ENCODE data around the gene MROH2B. TPM values are rescaled to one million over a fixed set of nuclear protein-coding genes. Genes with fewer than 3 reads are reported as not detected.

MROH2B gene
- total RNA-seq, 6 donors from 2014 or later = not detected

DNA sequence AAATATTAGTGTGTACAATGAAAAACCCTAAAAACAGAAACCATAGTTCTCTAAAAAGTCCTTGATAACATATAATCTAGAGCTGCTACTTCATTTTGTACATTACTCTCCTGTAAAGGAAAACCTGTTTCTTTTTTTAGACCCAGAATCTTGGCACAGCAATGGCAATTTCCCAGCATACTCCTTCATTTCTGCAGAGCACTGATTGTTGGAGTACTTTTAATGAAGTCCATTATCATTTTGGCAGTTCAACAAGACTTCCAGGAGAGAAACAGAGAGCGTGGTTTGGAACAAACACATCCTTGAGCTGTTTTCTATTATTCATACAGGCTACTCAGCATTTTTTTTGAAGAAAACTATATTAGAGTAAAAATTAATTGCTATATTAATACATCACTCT, 22.7 kb upstream of the MROH2B start:
- DNase-seq (no peak), ATAC-seq (ENCODE audit: low FRiP score in 2 of 2) (no peak)
- Histone ChIP-seq H3K9me3 (peaks cover 0 to 3% (median 0%) of the 10 kb centered on the region in 4 donors), H3K4me3 (no peak overlapping the region), H3K27me3 (no peaks in the 10 kb centered on the region), H3K4me1 (no peaks in the 10 kb centered on the region), H3K27ac (no peak overlapping the region), H3K36me3 (no peaks in the 10 kb centered on the region)
- TF ChIP-seq EP300 (IDR thresholded peaks at IDR 0.05) = no peak
- no peak for TF ChIP-seq POLR2A (IDR thresholded peaks at IDR 0.05)
- TF ChIP-seq, protein P1, sequence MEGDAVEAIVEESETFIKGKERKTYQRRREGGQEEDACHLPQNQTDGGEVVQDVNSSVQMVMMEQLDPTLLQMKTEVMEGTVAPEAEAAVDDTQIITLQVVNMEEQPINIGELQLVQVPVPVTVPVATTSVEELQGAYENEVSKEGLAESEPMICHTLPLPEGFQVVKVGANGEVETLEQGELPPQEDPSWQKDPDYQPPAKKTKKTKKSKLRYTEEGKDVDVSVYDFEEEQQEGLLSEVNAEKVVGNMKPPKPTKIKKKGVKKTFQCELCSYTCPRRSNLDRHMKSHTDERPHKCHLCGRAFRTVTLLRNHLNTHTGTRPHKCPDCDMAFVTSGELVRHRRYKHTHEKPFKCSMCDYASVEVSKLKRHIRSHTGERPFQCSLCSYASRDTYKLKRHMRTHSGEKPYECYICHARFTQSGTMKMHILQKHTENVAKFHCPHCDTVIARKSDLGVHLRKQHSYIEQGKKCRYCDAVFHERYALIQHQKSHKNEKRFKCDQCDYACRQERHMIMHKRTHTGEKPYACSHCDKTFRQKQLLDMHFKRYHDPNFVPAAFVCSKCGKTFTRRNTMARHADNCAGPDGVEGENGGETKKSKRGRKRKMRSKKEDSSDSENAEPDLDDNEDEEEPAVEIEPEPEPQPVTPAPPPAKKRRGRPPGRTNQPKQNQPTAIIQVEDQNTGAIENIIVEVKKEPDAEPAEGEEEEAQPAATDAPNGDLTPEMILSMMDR (IDR thresholded peaks at IDR 0.05) = no peak
- TF ChIP-seq POLR2AphosphoS5 (IDR thresholded peaks at IDR 0.05) = no peak
- WGBS, 2 donors = 46 to 47% methylated on average over 1 of the region's 1 CpG

DNA sequence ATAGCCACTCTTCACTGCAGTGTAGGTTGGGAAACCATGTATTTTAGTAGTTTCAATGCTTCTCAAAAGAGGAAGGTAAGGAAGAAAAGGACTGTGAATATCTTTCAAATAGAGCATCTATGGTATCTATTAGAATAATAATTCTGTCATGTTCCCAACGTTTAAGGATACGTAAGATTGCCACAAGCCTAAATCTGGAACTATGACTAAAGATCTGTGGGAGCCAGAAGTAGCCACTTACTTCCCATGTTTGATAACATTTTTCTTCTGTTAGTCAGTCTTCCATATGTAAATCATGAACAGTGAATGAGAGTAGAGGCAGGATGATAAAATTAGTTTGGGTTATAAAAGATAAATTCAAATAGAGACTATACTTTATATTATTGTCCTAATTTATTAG, 16.3 kb upstream of the MROH2B start:
- TF ChIP-seq, protein P1 (IDR thresholded peaks at IDR 0.05) = no peak
- TF ChIP-seq POLR2A (IDR thresholded peaks at IDR 0.05) (no peak), EP300 (IDR thresholded peaks at IDR 0.05) (no peak), POLR2AphosphoS5 (IDR thresholded peaks at IDR 0.05) (no peak)
- Histone ChIP-seq H3K4me1 (no peaks in the 10 kb centered on the region), H3K27ac (no peak overlapping the region), H3K36me3 (no peaks in the 10 kb centered on the region), H3K4me3 (no peak overlapping the region), H3K27me3 (no peaks in the 10 kb centered on the region), H3K9me3 (peaks cover 0 to 3% (median 0%) of the 10 kb centered on the region in 4 donors)
- no peak for DNase-seq
- 74 to 78% methylated on average over 2 of the region's 2 CpGs for WGBS, 2 donors
- ATAC-seq (ENCODE audit: low FRiP score in 2 of 2) = no peak

DNA sequence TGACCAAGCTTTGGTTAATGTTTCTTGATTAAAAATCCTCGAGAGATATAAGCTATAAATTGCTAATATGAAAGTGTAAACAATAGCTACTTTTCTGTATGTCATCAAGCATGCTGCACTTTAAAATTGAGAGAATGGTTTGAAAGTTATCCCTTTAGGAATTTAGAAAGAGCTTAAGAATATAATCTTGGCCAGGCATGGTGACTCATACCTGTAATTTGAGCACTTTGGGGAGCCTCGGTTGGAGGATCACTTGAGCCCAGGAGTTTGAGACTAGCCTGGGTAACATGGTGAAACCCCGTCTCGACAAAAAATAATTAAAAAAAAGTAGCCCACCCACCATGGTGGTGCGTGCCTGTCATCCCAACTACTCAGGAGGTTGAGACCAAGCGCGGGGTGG, 12.2 kb upstream of the MROH2B start:
- ATAC-seq (ENCODE audit: low FRiP score in 2 of 2) (no peak), DNase-seq (no peak)
- 77 to 85% methylated on average over 7 of the region's 7 CpGs for WGBS, 2 donors
- Histone ChIP-seq H3K9me3 (no peaks in the 10 kb centered on the region), H3K4me3 (no peak overlapping the region), H3K36me3 (no peaks in the 10 kb centered on the region), H3K4me1 (no peaks in the 10 kb centered on the region), H3K27ac (no peak overlapping the region), H3K27me3 (no peaks in the 10 kb centered on the region)
- TF ChIP-seq POLR2A (IDR thresholded peaks at IDR 0.05) (no peak), EP300 (IDR thresholded peaks at IDR 0.05) (no peak), POLR2AphosphoS5 (IDR thresholded peaks at IDR 0.05) (no peak)
- TF ChIP-seq, protein P1 (IDR thresholded peaks at IDR 0.05) = no peak

DNA sequence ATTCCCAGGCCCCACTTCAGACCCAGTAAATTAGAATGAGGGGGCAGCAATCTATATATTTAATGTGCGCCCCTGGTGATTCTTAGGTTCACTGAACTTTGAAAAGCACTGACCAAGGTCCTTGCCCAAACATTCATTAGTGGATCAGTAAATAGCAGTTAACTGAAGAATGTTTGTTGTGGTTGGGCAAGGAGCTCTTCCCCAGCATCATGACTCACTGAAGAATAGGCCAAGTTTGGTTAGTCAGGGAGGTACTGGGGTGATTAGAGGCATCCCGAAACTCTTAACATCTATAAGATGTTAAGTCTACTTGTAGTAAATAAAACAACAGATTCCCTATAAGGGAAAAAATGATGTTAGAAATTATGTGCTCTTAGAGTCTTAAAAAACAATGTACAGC, 833 bp upstream of the MROH2B start:
- no peaks in the 10 kb centered on the region for H3K4me1 ChIP-seq
- no peaks in the 10 kb centered on the region for H3K9me3 ChIP-seq
- H3K27me3 ChIP-seq = no peaks in the 10 kb centered on the region
- H3K4me3 ChIP-seq = no peak overlapping the region
- DNase-seq (no peak), ATAC-seq (ENCODE audit: low FRiP score in 2 of 2) (no peak)
- no peaks in the 10 kb centered on the region for H3K36me3 ChIP-seq
- TF ChIP-seq POLR2AphosphoS5 (IDR thresholded peaks at IDR 0.05) (no peak), POLR2A (IDR thresholded peaks at IDR 0.05) (no peak), EP300 (IDR thresholded peaks at IDR 0.05) (no peak)
- TF ChIP-seq, protein P1 (IDR thresholded peaks at IDR 0.05) = no peak
- WGBS, 2 donors = 82 to 86% methylated on average over 2 of the region's 2 CpGs
- no peak overlapping the region for H3K27ac ChIP-seq

DNA sequence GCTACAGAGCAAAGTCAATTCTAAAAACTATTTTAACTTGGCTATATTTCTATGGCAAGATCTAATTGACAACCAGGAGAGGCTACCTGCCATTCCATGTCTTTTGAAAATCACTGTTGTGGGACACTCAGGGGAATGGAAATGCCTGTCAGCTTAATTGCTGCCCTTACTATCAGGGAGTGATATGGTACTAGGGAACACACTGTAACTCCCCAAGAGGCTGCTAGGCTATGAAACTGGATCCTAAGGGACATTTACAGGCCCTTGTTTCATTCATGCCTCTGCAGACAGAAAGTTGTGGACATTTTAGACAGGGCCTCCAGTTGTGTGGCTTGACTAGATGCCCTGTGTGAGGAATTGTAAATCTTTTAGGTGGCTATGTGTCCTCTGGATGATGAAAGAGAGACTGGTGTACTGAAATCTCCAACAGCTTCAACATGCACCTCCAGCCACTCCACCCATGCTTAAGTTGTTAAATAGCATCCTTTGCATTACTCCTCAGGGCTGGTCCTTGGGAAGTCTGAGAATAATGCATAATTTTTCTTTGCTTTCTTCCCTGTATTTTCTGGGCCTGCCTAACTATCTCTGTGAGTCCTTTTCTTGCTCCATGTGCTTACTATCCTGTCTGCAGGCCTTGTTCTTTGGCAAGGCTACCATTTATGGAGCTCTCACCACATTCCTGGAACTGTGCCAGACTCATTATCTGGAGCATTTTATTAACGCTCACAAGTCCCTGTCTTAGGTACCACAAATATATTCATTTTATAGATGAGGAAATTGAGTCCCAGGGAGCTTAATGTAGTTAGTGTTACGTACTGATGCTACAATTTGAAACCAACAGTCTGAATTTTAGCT, 3.2 kb downstream of the MROH2B start:
- no peaks in the 10 kb centered on the region for H3K9me3 ChIP-seq
- no peaks in the 10 kb centered on the region for H3K36me3 ChIP-seq
- H3K4me1 ChIP-seq = no peaks in the 10 kb centered on the region
- WGBS, 2 donors = 81 to 86% methylated on average over 2 of the region's 2 CpGs
- H3K27me3 ChIP-seq = no peaks in the 10 kb centered on the region
- DNase-seq (no peak), ATAC-seq (ENCODE audit: low FRiP score in 2 of 2) (no peak)
- TF ChIP-seq POLR2AphosphoS5 (IDR thresholded peaks at IDR 0.05) (no peak), EP300 (IDR thresholded peaks at IDR 0.05) (no peak)
- TF ChIP-seq, protein P1 (IDR thresholded peaks at IDR 0.05) = no peak
- no peak overlapping the region for H3K4me3 ChIP-seq
- no peak overlapping the region for H3K27ac ChIP-seq

Data from upper lobe of left lung (tissue), 6 donors.